ENCODE data around the gene ARID5B.

GRCh38 chr10:62048470-62048869 lies 147.0 kb downstream of the ARID5B start:
- TF ChIP-seq EZH2 (IDR thresholded peaks at IDR 0.05; ENCODE audit: borderline replicate concordance, insufficient read depth, low read length, poor library complexity, severe bottlenecking) (no peak), CTCF (IDR thresholded peaks at IDR 0.05; ENCODE audit: poor library complexity, severe bottlenecking) (no peak), EP300 (conservative IDR thresholded peaks at IDR 0.05; ENCODE audit: poor library complexity, severe bottlenecking) (no peak), REST (IDR thresholded peaks at IDR 0.05; ENCODE audit: borderline replicate concordance) (no peak), MXI1 (conservative IDR thresholded peaks at IDR 0.05; ENCODE audit: poor library complexity, severe bottlenecking) (no peak), POLR2AphosphoS5 (IDR thresholded peaks at IDR 0.05) (no peak), RAD21 (conservative IDR thresholded peaks at IDR 0.05) (no peak), TAF1 (IDR thresholded peaks at IDR 0.05; ENCODE audit: low read depth) (no peak), SMC3 (conservative IDR thresholded peaks at IDR 0.05; ENCODE audit: poor library complexity) (no peak)

Measured in neural cell (in vitro differentiated cells).